NCI-H1694 treated with DMSO at 0.1 percent for 48 hours (cell line): ENCODE data around the gene RAB11FIP5.

ENCODE experiments used
- DNase-seq: peaks from one replicate; lab custom pipeline; 2025; lab: John Stamatoyannopoulos, UW

The RAB11FIP5 gene

GRCh38 chr2:73084971-73085370 lies 27.8 kb downstream of the RAB11FIP5 start:
- DNase-seq = no peak

- no peak for DNase-seq
Measured at GRCh38 chr2:73083886-73084800, 28.6 kb downstream of the RAB11FIP5 start.

GRCh38 chr2:73082523-73083410 lies 30.0 kb downstream of the RAB11FIP5 start:
- no peak for DNase-seq

GRCh38 chr2:73081181-73081671 lies 31.5 kb downstream of the RAB11FIP5 start:
- DNase-seq = no peak

- no peak for DNase-seq
Measured at GRCh38 chr2:73080321-73081131, 32.2 kb downstream of the RAB11FIP5 start.

GRCh38 chr2:73079636-73080035 lies 33.1 kb downstream of the RAB11FIP5 start:
- no peak for DNase-seq

DNA sequence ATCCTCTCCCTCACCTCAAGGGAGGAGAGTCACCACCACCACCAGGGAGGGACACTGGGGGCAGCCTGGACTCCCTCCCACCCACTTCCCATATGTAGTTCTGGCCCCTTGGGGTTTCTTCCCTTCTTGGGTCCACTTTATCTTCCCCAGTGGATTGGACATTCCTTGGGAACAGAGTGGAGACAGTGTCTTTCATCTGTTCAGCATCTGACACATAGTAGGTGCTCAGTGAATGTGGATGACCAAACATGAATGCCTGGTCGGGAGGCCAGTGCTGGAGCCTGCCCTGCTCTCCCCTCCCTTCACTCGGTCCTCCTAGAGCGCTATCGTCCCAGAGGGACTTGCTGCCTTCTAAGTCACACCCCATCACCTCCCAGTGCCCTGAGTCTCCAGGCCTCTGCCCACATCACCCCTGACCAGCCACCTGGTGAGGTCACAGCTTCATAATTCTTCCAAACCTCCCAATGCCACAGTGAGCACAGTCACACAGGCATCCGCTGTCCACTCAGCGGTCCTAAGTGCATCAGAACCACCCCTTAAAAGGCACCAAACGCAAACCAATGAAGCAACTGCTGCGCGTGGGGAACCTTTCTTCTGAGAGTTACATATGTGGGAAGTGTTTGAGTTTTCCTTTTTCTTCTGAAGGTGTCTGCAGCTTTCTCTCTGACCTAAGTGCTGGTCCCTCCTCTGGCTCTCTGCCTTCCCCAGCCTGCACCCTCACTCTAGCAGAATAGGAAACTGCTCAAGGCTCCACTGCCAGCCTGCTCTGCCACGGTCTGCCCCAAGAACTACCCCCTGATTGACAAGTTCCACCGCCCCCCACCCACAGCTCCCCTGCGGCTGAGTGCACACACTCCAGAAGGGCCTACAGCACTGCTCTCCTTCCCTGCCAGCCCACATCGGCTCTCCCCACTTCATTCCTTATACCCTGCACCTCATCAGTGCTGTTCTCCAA lies 34.0 kb downstream of the RAB11FIP5 start:
- no peak for DNase-seq

- no peak for DNase-seq
Measured at GRCh38 chr2:73077424-73077795, 35.3 kb downstream of the RAB11FIP5 start.

DNA sequence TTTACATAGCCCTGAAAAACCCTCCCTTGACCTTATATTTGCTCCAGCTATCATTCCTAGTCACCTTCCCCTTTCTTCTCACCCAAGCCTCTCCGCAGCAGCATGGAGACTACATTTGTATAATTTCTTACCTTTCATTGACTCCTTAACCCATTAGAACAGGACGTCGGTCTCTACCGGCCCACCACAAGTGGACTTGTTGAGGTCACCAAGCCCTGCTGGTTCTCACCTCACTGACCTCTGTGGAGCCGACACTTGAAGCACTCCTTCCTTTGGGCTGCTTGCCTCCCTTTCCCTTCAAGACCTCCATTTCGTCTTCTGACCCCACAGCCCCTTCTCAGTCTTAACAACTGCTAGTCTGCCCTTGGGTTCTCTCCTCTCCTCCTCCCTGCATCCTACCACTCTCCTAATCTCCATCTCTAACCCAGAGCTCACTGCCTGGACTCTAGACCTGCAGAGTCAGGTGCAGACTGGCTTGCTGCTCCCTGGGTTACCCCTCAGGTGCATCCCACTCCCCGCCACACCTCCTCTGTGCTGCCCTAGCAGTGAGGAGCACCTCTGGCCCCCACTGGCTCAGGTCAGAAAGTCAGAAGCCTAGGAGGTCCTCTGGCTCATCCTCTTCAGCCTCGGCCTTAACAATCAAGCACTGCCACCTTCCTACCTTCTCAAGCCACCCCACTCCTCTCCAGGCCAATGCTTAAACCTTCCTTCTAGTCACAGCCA lies 35.9 kb downstream of the RAB11FIP5 start:
- no peak for DNase-seq

DNA sequence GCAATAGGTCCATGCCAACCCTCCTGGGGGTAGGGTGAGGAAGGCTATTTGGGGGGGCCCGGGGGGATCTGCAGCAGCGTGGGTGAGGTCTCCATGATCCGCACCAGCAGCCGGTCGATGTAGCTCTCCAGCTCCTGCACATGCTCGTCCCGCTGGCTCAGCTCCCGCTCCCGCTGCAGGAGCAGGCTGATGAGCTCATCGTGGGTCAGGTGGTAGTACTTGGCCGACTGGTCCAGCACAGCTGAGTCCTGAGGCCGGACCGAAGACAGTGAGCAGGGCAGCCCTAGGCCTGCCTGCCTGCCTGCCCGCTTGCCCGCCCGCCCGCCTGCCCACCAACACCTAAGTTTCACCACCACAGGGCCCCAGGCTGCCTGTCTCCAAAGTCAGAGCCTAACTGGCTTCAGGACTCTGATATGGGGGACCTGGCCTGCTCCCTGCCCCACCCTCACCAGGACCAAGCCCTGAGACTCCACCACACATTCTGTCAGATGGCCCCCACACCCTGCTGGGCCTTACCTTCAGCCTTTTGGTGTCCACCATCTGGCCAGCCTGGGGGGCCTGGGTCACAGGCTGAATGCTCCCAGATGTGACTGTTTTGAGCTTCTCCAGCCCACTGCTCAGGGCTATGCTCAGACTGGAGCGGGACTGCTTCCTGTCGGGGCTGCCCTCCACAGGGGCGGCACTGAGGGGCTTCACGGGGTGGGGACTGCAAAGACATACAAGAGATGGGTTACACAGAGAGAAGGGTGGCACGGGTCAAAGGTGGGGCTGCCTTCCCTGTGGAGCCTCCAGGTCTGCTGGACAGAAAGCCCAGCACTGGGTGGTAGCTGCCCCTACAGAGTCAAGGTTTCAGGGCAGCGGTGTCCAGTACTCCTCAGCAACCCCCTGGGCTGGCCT lies 37.0 kb downstream of the RAB11FIP5 start:
- DNase-seq = no peak

- no peak for DNase-seq
Measured at GRCh38 chr2:73074110-73075069, 38.4 kb downstream of the RAB11FIP5 start.

GRCh38 chr2:73072416-73072815 lies 40.3 kb downstream of the RAB11FIP5 start:
- no peak for DNase-seq

DNA sequence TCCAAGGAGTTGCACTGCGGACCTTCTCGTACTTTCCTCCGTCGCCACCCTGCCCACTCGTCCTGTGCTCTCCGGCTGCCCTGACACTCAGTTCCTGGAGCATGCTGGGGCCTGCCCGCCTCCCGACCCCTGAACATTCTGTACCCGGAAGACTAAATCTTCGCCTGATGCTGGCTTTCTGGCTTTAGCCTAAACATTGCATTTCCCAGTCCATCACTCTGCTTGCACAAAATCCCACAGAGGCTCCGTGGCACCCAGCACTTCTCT lies 40.7 kb downstream of the RAB11FIP5 start:
- no peak for DNase-seq

GRCh38 chr2:73071360-73072128 lies 41.2 kb downstream of the RAB11FIP5 start, which contains the start of gene SFXN5:
SFXN5 (minus strand) TSS chr2:73071712; CDS start chr2:73071705, 7 bp downstream.
- peak; percentile 87 for DNase-seq

DNA sequence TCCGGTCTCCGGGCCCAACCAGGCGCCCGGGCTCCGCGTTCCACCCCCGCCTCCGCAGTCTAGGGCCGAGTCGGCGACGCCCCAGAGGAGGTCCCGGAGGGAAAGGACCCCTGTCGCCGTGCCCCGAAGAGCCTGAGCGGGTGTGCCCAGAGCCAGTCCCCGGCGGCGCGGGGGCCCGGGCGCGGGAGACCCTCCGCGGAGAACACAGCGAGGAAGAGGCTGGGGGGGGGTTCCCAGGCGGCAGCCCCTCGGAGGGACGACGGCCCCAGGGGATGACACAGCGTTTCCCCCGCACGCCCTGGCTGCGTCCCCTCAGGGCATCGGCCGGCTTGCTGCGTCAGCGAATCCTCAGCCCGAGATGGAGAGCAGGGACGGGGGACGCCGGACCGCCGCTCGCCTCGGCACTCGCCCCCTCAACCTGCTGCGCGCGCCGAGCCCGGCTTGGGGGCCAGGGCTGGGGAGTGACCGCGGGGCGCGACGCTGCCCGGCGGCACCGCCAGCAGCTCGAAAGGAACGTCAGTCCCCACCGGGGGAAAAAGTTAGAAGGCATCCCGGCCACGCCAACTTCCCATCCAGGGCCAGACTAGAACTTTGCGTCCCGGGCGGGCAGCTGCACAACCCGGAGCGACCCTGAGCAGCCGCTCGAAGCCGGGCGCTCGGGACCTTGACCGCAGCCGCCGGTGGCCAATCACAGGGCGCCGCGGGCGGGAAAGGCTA lies 41.9 kb downstream of the RAB11FIP5 start:
- no peak for DNase-seq

DNA sequence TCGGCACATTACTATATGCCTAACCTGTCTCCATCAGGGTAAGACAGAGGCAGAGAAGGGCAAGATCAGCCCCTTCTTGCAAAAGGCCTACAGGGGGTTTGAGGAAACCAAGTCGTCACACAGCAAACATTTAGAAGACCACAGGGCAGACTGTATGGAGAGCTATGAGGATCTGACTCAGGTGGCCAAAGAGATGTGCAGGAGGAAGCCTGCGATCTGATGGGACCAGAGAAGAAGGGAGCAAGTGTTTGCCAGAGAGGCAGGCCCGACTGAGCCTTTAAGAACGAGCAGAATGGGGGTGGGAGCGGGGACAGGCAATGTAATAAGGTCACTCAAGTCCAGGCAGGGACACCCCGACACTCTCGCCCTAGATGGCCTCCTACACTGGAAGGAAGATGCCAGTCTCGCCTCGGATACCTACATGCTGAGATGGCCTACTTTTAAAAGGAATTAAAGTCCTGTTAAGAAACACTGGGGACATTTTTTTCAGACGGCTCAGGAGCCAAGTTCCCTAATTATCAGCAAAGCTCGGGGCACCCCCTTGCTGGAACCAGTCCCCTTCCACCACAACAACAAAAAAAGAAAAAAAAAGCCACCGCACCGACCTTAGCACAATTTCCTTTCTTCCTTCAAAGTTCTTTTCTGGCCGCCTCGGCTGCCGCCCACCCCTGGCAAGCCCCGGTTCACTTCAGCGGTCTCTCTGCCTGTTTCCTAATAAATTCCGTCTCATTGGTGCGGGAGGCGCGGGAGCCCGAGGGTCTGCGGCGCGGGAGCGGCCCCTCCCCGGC lies 42.7 kb downstream of the RAB11FIP5 start:
- no peak for DNase-seq
